Esophagus mucosa (tissue), 1 donor: ENCODE results near the gene OR2G2. TPM values are rescaled to one million over a fixed set of nuclear protein-coding genes. Genes with fewer than 3 reads are reported as not detected.

Experiments used
- ATAC-seq: fragments of 200-7000 bp; cut with Tn5 transposase; one replicate; pipeline ENCODE4 v1.9.1; 2020
- total RNA-seq: library from RNA; stranded (reverse); gene quantifications from one replicate; pipeline ENCODE4 v1.2.4, GENCODE V29; 2023
- donor health status: DM: yes; HTN: yes; CAD: no.

Gene OR2G2
- not detected for total RNA-seq

- no peak for ATAC-seq
Measured at GRCh38 chr1:247588060-247588459, at the start of gene OR2G2. Gene OR2G2, plus strand, starts transcription at chr1:247588360. Its CDS starts 0 bp downstream, at chr1:247588360.

GRCh38 chr1:247538561-247538960 lies 49.6 kb upstream of the OR2G2 start:
- no peak for ATAC-seq

GRCh38 chr1:247539215-247539614 lies 48.9 kb upstream of the OR2G2 start:
- ATAC-seq: no peak

GRCh38 chr1:247540581-247540980 lies 47.6 kb upstream of the OR2G2 start:
- ATAC-seq: no peak

- no peak for ATAC-seq
Measured at GRCh38 chr1:247542811-247543210, 45.3 kb upstream of the OR2G2 start.

- no peak for ATAC-seq
Measured at GRCh38 chr1:247548092-247548491, 40.1 kb upstream of the OR2G2 start.

- no peak for ATAC-seq
Measured at GRCh38 chr1:247548769-247549182, 39.4 kb upstream of the OR2G2 start, which contains the start of gene GCSAML. Gene GCSAML, plus strand, starts transcription at chr1:247549134. Its CDS starts 58 bp downstream, at chr1:247549192.

GRCh38 chr1:247551721-247552120 lies 36.4 kb upstream of the OR2G2 start:
- ATAC-seq: no peak

GRCh38 chr1:247552231-247552630 lies 35.9 kb upstream of the OR2G2 start:
- ATAC-seq: no peak

GRCh38 chr1:247557926-247558674 lies 30.1 kb upstream of the OR2G2 start:
- ATAC-seq: no peak

GRCh38 chr1:247561711-247562110 lies 26.4 kb upstream of the OR2G2 start:
- ATAC-seq: no peak

- ATAC-seq: no peak
Measured at GRCh38 chr1:247562198-247562597, 26.0 kb upstream of the OR2G2 start.

GRCh38 chr1:247574236-247574635 lies 13.9 kb upstream of the OR2G2 start:
- ATAC-seq: no peak

- no peak for ATAC-seq
Measured at GRCh38 chr1:247574664-247575063, 13.5 kb upstream of the OR2G2 start.

- no peak for ATAC-seq
Measured at GRCh38 chr1:247576514-247576913, 11.6 kb upstream of the OR2G2 start.

GRCh38 chr1:247578946-247579460 lies 9.2 kb upstream of the OR2G2 start:
- no peak for ATAC-seq

- ATAC-seq: no peak
Measured at GRCh38 chr1:247605286-247605685, 17.1 kb downstream of the OR2G2 start, which contains the start of gene OR2G3. Gene OR2G3, plus strand, starts transcription at chr1:247605586. Its CDS starts 0 bp downstream, at chr1:247605586.

GRCh38 chr1:247613405-247613804 lies 25.2 kb downstream of the OR2G2 start:
- ATAC-seq: no peak

- ATAC-seq: no peak
Measured at GRCh38 chr1:247614625-247615024, 26.5 kb downstream of the OR2G2 start.

GRCh38 chr1:247627951-247628350 lies 39.8 kb downstream of the OR2G2 start:
- no peak for ATAC-seq

GRCh38 chr1:247638011-247638410 lies 49.9 kb downstream of the OR2G2 start:
- ATAC-seq: no peak

- no peak for ATAC-seq
Measured at GRCh38 chr1:247638781-247639180, 50.6 kb downstream of the OR2G2 start.
